GM19455 (cell line): Measurements from ENCODE around the gene CDH23.

Experiments used
- ATAC-seq: cut with Tn5 transposase; IDR thresholded peaks from one replicate; pipeline ENCODE4 v1.9.1; 2021; ENCODE audit not compliant: unreplicated experiment

Gene CDH23

DNA sequence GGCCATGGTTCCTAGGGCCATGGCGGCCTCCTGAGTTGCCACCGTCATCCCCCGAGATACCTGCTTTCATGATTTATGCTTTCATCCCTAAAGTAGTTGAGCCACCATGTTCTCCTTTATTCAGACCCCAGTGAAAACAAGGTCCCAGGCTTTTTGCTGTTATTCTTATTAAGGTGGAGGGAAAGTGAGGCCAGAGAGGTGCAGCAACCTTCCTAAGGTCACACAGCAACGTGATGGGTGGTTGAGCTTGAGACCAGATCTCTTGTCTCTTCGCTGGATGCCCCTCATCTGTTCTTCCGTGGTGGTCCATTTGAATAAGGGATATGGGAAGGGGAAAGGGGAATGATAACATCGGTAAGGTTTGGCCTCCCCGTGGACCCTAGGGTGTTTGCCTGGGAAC is 180.6 kb downstream of the CDH23 start:
- ATAC-seq: no peak

DNA sequence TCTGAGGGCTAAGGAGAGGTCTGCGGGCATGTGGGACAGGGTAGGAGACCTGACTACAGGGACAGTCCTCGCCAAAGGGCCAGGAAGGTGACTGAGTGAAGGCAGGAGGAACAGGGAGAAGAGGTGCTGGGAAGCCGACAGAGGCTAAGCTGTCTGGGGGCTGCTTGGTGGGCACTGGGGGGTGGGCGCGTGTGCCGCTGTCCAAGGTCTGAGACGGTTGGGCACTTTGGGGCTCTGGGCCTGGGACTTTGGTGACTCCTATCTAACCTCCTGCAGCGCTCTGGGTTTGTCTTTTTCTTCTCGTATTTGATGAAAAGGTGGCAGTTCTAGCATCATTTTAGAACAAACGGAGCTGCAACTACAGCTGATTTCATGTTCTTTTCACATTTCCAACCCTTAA is 181.3 kb downstream of the CDH23 start:
- ATAC-seq: no peak

DNA sequence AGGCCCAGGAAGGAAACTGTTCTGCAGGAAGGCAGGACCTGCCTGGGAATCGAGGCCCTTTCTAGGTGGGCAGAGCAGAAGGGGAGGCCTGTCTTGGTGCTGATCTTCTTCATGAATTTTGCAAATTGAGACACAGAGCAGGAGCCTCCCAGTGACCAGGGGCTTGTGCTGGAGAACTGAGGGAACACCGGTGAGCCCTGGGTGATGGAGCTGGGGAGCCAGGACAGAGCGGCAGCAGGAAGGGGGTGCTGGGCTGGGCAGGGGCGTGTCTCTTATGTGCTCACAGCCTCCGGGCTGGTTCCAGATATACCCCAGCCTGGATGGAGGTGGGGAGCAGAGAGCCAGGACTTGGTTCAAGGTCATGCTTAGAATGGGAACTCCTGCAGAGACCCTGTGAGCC is 182.9 kb downstream of the CDH23 start:
- ATAC-seq: no peak

DNA sequence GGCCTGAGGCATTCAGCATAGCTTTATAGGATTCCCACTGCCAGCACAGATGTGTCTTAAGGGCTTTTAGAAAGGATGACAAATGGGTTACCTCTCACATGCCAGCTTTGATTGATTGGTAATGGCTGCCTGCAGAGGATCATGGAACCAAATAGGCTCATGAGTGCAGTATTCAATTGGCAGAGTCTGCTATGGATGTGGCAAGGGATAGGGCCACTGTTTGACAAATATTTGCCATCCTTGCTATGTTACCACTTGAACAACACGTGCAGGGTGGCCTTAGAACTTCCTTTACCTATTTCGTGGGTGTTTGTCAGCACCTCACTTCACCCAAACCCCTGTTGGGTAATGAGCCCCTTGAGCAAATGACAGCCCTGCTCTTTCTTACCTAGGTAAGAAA is 183.7 kb downstream of the CDH23 start:
- ATAC-seq: no peak

DNA sequence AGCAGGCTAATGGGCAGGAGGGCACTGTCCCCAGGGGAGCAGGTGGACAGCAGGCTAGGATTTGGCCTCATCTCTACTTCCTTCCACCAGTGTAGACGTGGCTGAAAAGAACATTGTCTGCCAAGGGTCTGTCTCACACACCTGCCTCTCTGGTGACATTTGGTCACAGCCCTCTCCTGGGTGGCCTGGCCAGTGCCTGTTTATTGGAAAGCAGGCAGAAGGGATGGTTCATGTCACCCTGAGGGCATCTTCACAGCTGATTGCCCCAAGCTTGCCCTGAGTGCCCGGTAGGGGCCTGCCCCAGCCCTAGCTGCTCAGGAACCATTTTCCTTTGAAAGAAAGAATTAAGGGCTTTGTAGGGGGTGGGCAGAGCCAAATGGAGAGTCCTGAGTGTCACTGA is 184.2 kb downstream of the CDH23 start:
- no peak for ATAC-seq

DNA sequence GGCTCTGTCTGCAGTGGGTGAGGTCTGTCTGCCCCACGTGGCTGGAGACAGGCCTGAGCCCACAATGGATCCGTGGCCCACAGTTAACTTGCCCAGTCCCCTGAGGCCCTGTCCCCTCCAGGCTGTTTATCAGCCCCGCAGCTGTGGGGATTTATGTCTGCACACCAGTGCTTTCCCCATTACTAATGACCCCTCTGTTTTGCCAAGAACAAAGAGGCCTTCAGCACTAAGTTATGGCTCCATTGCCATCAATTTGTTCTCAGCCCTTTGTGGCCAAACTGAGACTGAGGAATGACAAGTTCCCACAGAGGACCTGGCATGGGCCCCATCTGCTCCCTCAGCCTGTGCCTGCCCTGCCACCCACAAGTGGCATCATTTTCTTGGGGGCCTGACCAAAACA is 184.7 kb downstream of the CDH23 start:
- no peak for ATAC-seq

DNA sequence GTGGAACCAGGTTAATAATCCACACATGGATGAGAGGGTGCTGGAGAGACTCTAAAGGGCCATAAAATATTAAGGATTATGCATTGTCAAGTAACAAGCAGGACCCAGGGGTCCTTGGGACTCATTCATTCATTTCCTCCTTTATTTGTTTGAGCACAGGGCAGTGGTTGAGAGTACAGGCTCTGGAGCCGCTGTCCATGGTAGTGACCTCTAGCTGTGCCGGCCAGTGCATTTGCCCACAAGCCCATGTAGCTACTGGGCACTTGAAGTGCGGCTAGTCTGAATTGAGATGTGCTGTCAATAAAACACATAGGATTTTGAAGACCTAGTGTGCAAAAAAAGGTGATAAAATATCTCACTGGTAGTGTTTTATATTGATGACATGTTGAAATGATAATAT is 185.3 kb downstream of the CDH23 start:
- no peak for ATAC-seq

DNA sequence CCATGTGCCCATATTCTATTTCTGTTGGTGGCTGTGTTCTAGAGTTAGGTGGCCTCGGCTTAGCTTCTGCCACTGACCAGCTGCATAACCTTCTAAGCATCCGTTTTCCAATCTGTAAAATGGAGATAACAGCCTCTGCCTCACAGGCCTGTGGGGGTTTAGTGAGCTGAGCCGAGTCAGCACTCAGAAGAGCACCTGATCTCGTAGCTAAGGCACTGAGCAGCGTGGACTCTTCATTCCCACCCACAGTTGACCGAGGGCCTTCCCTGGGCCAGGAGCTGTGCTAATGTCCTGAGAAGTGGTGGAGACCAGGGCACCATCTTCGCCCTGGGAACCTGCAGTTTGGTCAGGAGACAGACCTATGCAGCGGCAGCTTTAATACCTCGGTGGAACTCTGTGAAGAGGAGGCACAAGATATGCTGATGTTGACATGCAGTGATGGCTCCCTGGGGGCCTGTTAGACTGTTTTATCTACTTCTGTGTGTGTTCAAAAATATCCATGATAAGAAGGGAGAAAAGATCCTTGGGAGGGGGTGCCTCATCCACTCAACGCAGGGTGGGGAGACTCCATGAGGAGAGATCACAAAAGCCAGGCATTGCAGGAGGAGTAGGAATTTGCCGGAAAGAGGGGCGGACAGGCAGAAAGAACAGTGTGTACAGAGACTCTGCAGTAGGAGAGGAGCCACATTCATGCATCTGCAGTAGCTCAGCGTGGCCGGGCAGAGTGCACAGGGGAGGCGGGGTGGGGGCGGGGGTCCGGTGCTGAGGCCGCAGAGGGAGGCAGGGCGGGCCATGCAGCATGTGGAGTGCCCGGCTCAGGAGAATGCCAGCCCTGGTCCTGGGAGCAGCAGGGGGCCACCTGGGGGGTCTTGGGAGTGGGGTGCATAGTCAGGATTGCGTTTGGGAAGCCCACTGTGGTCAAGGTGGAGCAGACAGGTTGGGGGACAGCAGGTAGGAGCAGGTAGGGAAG is 186.1 kb downstream of the CDH23 start:
- ATAC-seq: no peak

DNA sequence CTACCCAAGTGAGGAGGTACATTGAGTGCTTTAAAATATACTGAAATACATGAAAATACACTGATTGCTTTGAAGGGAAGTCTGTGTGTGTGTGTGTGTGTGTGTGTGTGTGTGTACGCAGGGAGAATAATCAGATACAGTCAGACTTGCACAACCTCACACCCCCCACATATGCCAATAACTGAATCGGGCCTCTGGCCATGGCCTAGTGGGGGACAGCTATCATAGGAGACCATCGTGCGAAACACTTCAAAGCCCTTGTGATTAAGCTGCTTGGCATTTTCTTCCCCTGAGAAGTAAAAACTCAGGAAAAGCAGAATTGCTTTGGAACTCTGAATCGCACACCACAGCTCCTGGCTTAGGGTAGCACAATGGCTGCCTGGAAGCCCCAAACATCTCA is 187.7 kb downstream of the CDH23 start:
- ATAC-seq: no peak

DNA sequence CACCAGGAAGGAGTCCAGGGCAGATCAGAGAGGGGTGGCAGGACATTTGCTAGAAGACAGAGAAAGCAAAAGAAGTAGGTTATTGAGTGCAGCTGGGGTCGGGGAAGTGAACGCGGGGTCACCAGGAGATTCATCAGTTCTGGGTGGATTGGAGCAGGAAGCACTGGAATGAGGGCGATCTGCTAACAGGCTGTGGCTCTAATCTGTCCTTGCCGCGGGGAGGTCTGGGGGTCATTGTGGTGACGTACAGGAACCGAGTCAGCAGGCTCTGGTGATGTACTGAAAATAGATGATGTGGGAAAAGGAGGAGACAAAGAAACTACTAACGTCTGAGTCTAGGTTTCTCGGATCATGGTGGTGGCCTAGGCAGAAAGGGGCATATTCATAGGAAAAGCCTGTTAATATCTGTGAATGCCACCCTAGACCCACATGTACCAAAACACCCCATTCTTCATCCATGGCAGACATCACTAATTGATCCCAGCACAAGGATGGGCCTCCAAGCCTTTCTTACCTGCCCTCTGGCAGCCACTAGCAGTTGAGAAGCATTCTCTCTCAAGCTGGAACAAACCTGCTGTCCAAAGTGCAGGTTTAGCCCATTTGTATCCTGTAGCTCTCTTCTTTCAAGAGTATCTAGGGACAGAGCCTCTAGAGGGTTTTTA is 188.3 kb downstream of the CDH23 start:
- no peak for ATAC-seq

DNA sequence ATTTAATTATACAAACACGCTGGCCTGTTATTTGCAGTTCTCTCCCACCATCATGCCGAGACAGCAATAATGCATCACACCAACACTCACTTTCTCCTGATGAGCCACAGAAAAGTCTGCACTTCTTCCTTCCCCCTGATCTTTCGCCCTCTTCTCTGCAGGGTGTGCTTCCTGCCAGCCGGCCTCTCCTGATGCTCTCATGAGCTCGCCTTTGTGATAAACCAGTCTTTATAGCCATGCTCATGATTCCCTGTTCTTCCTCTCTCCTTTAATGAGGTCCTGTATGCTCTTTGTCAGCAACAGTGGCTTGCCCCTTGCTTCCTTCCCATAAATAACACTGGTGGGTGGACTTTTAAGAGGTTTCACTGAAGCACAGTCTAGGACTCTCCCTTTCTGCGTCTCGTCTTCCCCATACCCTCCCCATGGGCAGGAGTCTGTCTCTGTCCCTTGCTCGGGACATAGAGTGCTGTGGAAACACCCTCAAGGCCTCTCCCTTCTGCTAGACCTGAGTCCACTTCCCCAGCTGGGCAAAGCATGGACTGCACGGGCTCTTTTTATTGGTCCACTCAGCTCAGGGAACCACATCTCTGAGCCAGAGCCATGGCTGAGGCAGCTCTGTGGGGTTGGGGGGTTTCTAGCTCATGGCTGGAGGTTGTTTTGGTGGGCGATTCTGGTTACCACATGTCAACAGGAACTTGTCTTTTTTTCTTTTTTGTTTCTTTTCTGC is 189.0 kb downstream of the CDH23 start:
- no peak for ATAC-seq

DNA sequence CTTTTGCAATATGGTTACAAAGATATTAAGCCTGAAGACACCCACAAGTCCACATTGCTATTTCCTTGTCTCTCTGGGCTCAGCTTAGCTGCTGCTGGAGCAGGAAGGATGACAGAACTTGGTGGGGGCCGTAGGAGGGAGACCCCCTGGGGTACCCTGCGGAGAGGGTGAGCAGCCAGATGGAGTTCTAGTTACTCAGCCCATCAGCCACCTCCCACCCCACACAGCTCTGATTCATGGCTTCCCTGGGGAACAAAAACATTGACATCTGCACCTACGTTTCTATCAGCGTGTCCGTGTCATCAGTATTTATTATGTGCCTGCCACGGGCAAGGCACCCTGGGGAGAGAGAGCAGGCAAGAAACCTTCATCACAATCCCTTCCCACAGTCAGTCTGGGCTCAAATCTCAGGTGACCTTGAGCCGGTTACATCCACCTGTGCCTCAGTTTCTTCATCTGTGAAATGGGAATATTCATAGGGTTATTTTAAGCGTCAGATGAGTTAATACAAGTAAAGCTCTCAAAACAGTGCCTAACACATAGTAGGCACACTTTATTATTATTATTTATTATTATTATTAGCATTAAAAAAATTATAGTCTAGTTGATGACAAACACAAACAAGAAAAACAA is 191.3 kb downstream of the CDH23 start:
- ATAC-seq: no peak

DNA sequence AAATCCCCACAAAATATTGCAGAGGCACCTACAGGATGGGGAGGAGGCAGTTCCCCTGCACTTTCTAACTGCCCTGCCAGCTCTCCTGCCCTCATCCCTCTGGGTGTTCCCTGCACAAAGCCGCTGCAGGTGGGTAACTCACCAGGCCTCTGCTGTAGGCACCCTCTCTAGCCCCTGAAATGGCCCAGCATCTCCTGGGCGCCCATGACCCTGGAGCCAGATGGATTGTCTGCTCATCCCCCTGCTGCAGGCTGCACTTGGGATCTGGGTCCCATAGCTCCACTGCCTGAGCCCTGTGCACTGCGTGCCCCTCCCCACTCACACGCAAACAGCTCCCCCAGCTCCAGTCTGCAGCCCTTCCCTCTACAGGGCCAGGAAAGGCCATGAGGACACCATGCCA is 192.0 kb downstream of the CDH23 start:
- ATAC-seq: no peak

DNA sequence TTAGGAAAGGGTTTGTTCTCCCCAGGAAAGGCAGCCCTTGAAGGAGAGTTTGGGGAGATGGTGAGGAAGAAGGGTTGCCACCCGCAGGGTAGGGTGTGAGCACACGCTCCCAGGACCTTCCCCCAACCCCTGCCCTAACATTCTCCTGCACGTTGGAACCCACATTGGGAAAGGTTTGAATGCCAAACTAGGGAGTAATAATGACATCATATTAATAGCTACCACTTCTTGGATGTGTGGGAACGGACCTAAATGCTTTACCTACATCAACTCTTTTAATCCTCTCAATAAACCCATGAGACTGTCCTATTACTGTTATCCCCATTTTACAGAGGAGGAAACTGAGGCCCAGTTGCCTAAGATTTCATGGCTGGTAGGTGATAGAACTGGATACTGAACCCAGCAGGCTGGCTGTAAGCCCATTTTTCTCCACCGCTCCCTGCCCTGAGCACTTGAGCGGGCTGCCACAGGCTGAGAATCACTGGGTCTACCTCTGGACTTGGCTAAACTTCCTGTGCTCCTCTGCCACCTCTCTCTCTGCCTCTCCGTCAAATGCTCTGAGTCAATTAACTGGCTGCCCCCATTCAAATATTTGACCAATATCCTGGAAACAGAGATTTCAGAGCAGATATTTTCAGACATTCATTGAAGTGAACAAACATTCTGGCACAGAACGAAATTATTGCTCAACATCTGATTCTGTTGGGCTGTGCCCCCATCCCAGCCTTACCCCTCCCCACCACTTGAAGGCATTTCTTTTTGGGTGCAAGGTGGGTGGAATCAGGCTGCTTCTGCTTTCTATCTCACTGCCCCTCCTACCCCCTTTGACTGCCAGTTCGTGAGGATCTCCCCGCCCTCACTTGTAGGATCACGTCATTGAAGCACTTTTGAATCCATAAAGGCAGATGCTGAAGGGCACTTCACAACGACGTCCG is 193.2 kb downstream of the CDH23 start:
- no peak for ATAC-seq

DNA sequence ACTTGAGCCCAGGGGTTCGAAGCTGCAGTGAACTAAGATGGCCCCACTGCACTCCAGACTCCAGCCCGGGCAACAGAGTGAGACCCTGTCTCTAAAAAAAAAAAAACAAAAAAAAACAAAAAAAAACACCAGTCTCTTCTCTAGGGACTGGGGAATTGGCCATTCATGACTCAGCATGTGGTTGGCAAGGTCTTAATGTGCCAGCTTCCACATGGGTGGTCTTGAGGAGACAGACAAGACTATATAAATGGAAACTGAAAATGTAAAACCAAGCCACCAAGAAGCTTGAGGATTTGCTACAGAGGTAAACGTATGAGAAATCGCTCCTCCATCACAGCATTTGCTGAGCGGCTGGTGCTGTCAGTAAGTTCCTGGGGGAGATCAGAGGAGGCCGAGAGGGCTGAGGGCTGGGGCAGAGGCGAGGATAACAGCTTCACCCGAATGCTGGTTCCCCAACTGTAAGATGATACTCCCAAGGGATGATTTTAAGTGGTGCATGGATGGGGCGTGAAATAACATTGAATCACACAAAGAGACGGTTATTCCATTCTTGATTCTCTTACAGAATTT is 194.1 kb downstream of the CDH23 start:
- no peak for ATAC-seq

DNA sequence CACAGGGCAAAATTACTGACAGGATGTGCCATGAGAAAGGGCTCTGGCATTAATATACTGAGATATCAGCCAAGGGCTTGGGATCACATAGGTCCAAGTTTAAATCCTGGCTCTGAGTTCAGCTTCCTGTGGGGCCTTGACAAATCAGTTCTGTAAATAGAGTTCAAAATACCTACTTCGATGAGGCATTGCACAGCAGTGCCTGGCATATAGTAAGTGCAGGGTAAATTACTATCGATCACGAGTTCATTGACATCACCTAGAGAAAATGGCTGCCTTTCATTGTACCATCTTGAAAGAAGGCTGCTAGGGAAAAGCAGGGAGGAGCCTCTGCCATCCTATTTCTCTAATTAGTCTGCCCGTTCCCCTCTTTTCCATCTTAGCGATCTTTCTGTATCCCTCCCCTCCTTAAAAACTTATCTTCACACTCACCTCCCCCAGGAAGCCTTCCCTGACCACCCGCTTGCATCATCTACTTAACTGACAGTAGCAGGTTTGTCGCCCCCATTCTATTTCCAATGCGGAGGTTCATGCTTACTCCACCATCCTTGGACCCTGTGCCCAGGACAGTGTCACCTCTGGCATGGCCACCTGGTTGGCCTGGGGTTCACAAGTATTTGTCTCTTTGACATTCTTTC is 198.3 kb downstream of the CDH23 start:
- no peak for ATAC-seq

DNA sequence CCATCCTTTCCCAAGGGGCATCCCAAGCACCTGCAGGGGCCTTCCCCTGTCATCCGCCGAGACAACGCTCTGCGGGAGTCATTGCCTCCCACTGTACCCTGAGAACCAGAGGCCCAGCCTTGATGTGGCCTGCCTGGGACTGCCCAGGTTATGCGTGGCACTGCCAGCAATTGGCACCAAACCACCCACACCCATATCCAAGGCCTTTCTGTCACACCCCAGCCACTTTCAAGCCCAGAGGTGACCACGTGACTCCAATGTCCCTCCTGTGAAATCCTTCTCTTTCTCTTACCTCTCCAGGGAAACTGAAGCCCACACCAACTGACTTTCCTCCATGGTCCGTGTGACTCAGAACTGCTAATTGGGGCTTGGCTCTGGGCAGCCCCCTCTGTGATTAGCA is 198.9 kb downstream of the CDH23 start:
- no peak for ATAC-seq

DNA sequence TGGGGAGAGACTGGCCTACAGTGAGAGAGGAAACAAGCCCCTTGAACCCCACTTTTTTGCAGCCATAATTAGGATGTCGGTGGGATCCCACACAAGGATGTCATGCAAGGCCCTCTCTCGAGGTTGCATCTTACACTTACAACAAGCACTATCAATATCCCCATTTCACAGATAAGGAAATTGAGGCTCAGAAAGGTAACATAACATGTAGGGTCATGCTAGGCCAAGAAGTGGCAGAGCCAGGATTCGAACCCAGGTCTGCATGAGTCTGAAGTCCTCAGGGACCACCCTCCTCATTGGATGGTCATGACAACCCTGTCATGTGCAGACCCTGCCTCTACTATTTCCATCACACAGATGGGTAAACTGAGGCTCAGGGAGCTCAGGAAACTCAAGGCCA is 199.4 kb downstream of the CDH23 start:
- ATAC-seq: no peak

DNA sequence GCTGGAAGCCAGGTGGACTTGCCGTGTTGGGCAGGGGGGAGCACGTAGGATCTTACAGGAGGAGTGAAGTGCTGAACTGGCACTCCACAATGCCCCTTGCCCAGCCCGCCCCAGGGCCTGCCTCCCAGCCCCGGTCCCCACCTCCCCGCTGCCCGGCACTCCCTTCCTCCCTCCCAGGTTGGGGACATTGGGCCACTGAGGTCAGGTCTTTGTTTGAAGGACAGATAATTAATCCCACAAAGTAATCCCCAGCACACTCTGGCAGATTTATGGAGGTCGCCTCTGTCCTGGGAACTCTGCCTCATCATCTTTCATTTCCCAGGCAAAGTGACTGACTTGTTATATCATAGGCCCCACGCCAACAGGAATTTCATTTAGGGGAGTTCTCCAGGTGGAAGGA is 200.0 kb downstream of the CDH23 start:
- ATAC-seq: no peak
